Fibroblast of skin of abdomen (primary cell): Measurements from ENCODE around the gene ADGRG1. TPM values are rescaled to one million over a fixed set of nuclear protein-coding genes. Genes with fewer than 3 reads are reported as not detected.
"Not testable (repeated sequence)": the region's sequence is repeated elsewhere in the genome, so short reads cannot be mapped to it uniquely, and the experiment has no call there.

Experiments used
- DNase-seq: peaks from one replicate; pipeline ENCODE4 v3.0.0-alpha.2; 2013
- polyA plus RNA-seq, 2 experiments: library from polyadenylated mRNA; unstranded; fragments of 120-200 nt; gene quantifications; one replicate each; pipeline ENCODE4 v1.2.1, GENCODE V29; 2013; ENCODE audit not compliant: insufficient read length in 2 of 2

Gene ADGRG1
- polyA plus RNA-seq (2013, experiment 1 of 2; ENCODE audit: insufficient read length) = 2.4 TPM
- 2.0 TPM for polyA plus RNA-seq (2013, experiment 2 of 2; ENCODE audit: insufficient read length)

GRCh38 chr16:57628008-57628781 is at the start of gene ADGRG1:
ADGRG1 (plus strand) TSS chr16:57628630; CDS start chr16:57650288, 21,658 bp downstream.
- DNase-seq = peak; percentile 94

- DNase-seq = no peak
Observed at GRCh38 chr16:57579361-57579665, 49.1 kb upstream of the ADGRG1 start.

GRCh38 chr16:57585051-57585687 is 43.3 kb upstream of the ADGRG1 start:
- no peak for DNase-seq

GRCh38 chr16:57588831-57589230 is 39.6 kb upstream of the ADGRG1 start:
- no peak for DNase-seq

GRCh38 chr16:57589374-57589773 is 39.1 kb upstream of the ADGRG1 start:
- DNase-seq = no peak

GRCh38 chr16:57590654-57591085 is 37.8 kb upstream of the ADGRG1 start:
- DNase-seq = peak; percentile 40

GRCh38 chr16:57591086-57591869 is 37.2 kb upstream of the ADGRG1 start:
- peak; percentile 73 for DNase-seq

- no peak for DNase-seq
Observed at GRCh38 chr16:57591870-57592485, 36.5 kb upstream of the ADGRG1 start.

GRCh38 chr16:57592591-57593003 is 35.8 kb upstream of the ADGRG1 start:
- no peak for DNase-seq

GRCh38 chr16:57593021-57593420 is 35.4 kb upstream of the ADGRG1 start:
- no peak for DNase-seq

- no peak for DNase-seq
Observed at GRCh38 chr16:57593990-57594389, 34.4 kb upstream of the ADGRG1 start.

- no peak for DNase-seq
Observed at GRCh38 chr16:57594531-57595031, 33.8 kb upstream of the ADGRG1 start.

- not testable (repeated sequence) for DNase-seq
Observed at GRCh38 chr16:57596234-57596633, 32.2 kb upstream of the ADGRG1 start.

- DNase-seq = no peak
Observed at GRCh38 chr16:57598437-57598836, 30.0 kb upstream of the ADGRG1 start.

GRCh38 chr16:57600048-57600835 is 28.2 kb upstream of the ADGRG1 start:
- peak; percentile 27 for DNase-seq

GRCh38 chr16:57600952-57601580 is 27.4 kb upstream of the ADGRG1 start:
- DNase-seq = no peak

- no peak for DNase-seq
Observed at GRCh38 chr16:57601801-57602478, 26.5 kb upstream of the ADGRG1 start.

GRCh38 chr16:57603115-57604024 is 25.1 kb upstream of the ADGRG1 start:
- no peak for DNase-seq

- DNase-seq = no peak
Observed at GRCh38 chr16:57604177-57604576, 24.3 kb upstream of the ADGRG1 start.
